ENCODE measurements around the gene IQUB.

DNA sequence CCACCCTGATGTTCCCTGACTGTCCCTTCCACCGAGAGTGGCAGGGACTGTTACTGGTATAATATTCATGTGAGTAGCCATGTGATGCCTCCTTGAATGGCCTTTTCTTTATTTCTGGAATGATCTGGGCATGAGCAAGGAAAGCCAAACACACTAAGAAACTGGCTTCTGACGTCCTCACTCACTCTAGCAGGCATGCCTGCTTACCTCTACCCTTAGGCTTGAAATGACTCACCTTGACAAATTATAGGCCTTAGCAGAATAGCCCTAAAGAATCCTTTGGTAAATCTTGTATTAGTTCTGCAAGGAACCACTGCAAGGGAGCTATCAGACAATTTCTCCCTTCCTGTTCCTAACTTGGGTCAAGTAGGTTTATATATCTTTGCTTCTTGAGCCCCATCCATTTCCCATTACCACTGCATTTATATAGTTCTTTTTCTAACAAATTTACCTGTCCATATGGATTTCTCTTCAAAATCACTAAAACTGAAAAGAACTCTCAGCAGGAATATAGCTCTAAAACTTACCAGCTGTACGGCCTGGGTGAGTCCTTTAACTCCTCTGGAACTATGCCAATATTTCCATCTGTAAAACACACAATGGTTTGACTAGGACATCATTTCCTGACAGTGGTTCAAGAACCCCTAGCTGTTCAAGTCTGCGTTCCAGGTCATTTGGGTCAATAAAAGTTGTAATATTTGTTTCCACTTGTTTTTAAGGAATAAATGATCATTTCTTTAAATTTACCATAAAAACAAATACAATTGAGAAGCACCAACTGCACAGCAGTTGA is 36.2 kb upstream of the IQUB start:
- TF ChIP-seq EZH2phosphoT487 (IDR thresholded peaks at IDR 0.05; ENCODE audit: low read depth, severe bottlenecking, unreplicated experiment), result no peak
- TF ChIP-seq, protein P1, sequence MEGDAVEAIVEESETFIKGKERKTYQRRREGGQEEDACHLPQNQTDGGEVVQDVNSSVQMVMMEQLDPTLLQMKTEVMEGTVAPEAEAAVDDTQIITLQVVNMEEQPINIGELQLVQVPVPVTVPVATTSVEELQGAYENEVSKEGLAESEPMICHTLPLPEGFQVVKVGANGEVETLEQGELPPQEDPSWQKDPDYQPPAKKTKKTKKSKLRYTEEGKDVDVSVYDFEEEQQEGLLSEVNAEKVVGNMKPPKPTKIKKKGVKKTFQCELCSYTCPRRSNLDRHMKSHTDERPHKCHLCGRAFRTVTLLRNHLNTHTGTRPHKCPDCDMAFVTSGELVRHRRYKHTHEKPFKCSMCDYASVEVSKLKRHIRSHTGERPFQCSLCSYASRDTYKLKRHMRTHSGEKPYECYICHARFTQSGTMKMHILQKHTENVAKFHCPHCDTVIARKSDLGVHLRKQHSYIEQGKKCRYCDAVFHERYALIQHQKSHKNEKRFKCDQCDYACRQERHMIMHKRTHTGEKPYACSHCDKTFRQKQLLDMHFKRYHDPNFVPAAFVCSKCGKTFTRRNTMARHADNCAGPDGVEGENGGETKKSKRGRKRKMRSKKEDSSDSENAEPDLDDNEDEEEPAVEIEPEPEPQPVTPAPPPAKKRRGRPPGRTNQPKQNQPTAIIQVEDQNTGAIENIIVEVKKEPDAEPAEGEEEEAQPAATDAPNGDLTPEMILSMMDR (IDR thresholded peaks at IDR 0.05; ENCODE audit: poor library complexity), result no peak
